ENCODE results near the gene APOA4. TPM values are rescaled to one million over a fixed set of nuclear protein-coding genes. Genes with fewer than 3 reads are reported as not detected.

Gene APOA4
- total and polyA plus RNA-seq, 2 donors (not counting 3 experiments of a cell fraction or from before 2014, with no cell fraction given), result not detected

DNA sequence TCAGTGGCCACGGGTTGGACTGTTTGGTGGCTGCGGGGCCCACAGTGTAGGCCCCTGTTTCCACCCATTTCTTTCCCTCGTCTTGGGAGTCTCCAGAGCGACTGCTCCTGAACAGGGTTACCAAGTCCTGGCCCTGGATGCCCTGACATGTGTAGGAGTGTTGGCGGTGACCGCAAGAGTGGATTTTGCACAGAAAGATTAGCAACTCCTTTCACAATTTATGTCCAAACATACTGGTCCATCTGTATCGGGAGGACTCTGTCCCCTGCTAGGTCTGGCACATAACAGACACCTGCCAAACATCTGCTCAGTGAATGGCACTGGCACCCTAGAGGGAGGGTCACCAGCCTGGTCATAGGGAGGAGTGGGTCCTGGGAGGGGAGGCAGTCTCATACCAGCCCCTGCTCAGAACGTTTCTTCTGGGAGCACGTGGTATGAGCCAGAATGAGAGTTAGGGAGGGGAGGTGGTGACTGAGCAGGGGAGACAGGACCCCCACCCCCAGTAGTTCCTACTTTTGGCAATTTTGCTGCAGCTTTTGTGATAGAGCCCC, 17.7 kb upstream of the APOA4 start:
- DNase-seq (ENCODE audit: low read depth, low spot score), result no peak
- Histone ChIP-seq H3K9me3 (replicated peaks; ENCODE audit: control insufficient read depth, insufficient read depth, low read length) (no peaks in the 10 kb centered on the region), H3K9ac (replicated peaks; ENCODE audit: extremely low read depth, insufficient read depth, low read length) (no peak overlapping the region), H3K4me3 (replicated peaks in 1 of 3; ENCODE audit: insufficient read depth in 1 of 3, low read depth in 1 of 3, low read length in 3 of 3) (no peak overlapping the region), H3K9me1 (replicated peaks; ENCODE audit: control insufficient read depth, extremely low read depth, insufficient read depth, low read length) (no peaks in the 10 kb centered on the region), H3K4me2 (ENCODE audit: insufficient read depth, low read length) (no peak overlapping the region), H3K79me2 (ENCODE audit: control insufficient read depth, insufficient read depth, low read length) (no peaks in the 10 kb centered on the region), H2AFZ (ENCODE audit: low read depth, low read length) (no peak overlapping the region), H3K36me3 (ENCODE audit: control insufficient read depth in 2 of 2, extremely low read depth in 1 of 2, insufficient read depth in 2 of 2, low read length in 2 of 2) (peaks cover 0 to 4% of the 10 kb centered on the region in 2 experiments), H4K20me1 (replicated peaks; ENCODE audit: control insufficient read depth, extremely low read depth, insufficient read depth, low read length) (no peaks in the 10 kb centered on the region), H3K27ac (ENCODE audit: insufficient read depth, low read depth, low read length) (no peak overlapping the region), H3K27me3 (ENCODE audit: control insufficient read depth in 2 of 2, insufficient read depth in 2 of 2, low read length in 2 of 2) (no peaks in the 10 kb centered on the region), H3K4me1 (ENCODE audit: control insufficient read depth, extremely low read depth, insufficient read depth, low read length) (no peaks in the 10 kb centered on the region)
- ChIA-PET CTCF (interaction anchor here (0.7 to 1.8 kb wide), 2 partner anchors 50 to 265 kb away, joined by 3 to 7 read pairs; partner anchors contain the start of gene APOA5), POLR2A (interaction anchor here (0.6 kb wide), 1 partner anchor 376 kb away, joined by 6 read pairs; no protein-coding TSS in a partner anchor)
- TF ChIP-seq, protein P1, sequence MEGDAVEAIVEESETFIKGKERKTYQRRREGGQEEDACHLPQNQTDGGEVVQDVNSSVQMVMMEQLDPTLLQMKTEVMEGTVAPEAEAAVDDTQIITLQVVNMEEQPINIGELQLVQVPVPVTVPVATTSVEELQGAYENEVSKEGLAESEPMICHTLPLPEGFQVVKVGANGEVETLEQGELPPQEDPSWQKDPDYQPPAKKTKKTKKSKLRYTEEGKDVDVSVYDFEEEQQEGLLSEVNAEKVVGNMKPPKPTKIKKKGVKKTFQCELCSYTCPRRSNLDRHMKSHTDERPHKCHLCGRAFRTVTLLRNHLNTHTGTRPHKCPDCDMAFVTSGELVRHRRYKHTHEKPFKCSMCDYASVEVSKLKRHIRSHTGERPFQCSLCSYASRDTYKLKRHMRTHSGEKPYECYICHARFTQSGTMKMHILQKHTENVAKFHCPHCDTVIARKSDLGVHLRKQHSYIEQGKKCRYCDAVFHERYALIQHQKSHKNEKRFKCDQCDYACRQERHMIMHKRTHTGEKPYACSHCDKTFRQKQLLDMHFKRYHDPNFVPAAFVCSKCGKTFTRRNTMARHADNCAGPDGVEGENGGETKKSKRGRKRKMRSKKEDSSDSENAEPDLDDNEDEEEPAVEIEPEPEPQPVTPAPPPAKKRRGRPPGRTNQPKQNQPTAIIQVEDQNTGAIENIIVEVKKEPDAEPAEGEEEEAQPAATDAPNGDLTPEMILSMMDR (IDR thresholded peaks at IDR 0.05; ENCODE audit: extremely low read depth in 1 of 2, insufficient read depth in 1 of 2, low read depth in 1 of 2, low read length in 2 of 2), result no peak
- TF ChIP-seq POLR2A (IDR thresholded peaks at IDR 0.05; ENCODE audit: low read depth, low read length) (no peak), GATA2 (IDR thresholded peaks at IDR 0.05; ENCODE audit: insufficient read depth, insufficient read length, low read depth, low read length) (no peak), MYC (IDR thresholded peaks at IDR 0.05; ENCODE audit: low read depth, low read length) (no peak), JUN (IDR thresholded peaks at IDR 0.05; ENCODE audit: borderline replicate concordance, insufficient read depth, insufficient read length, low read depth) (no peak), EZH2 (IDR thresholded peaks at IDR 0.05; ENCODE audit: borderline replicate concordance, low read depth, low read length, severe bottlenecking) (no peak), POLR2AphosphoS5 (IDR thresholded peaks at IDR 0.05; ENCODE audit: insufficient read depth, low read depth, low read length) (no peak), FOS (IDR thresholded peaks at IDR 0.05; ENCODE audit: borderline replicate concordance, insufficient read depth, low read length) (no peak)
- TF ChIP-seq, protein P2, sequence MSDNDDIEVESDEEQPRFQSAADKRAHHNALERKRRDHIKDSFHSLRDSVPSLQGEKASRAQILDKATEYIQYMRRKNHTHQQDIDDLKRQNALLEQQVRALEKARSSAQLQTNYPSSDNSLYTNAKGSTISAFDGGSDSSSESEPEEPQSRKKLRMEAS (IDR thresholded peaks at IDR 0.05; ENCODE audit: insufficient read depth, insufficient read length), result no peak
- intact Hi-C loops (cut with micrococcal nuclease), result no loop called here
- no peak for FAIRE-seq
- dilution Hi-C loops (cut with MboI; ENCODE audit: extremely low pct_ligation_motif_present, low sequenced_read_pairs), result no loop called here
- no TSS peak for BruUV-seq (replicated peaks)
